Measurements from ENCODE around the gene MCCC2. TPM values are rescaled to one million over a fixed set of nuclear protein-coding genes. Genes with fewer than 3 reads are reported as not detected.

MCCC2 gene
- total and polyA plus RNA-seq, 2 of the 4 experiments (the other 2 are of a cell fraction), result 18.0 to 22.0 TPM

DNA sequence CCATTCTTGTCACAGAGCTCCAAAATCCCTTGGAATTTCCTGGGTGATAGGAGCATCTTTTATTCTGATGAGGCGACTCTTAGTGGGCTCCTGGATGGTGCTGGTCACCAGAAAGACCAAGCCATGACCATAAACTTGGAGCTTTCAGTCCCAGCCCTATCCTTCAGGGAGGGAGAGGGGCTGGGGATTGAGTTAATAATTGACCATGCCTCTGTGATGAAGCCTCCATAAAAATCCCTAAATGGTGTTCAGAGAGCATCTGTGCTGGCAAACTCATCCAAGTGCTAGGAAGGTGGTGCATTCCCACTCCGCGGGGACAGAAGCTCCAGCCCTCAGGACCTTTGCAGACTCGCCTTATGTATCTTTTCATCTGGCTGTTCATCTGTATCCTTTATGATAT lies 28.7 kb downstream of the MCCC2 start:
- no peak overlapping the region for H2BK120ac ChIP-seq (ENCODE audit: low read depth, low read length)
- no peak overlapping the region for H2AK5ac ChIP-seq (ENCODE audit: low read depth, low read length)
- H4K20me1 ChIP-seq (ENCODE audit: insufficient read depth, low read length), result no peaks in the 10 kb centered on the region
- in situ Hi-C loops (cut with MboI; ENCODE audit: low sequenced_read_pairs), result no loop called here
- no peak overlapping the region for H3K56ac ChIP-seq (ENCODE audit: extremely low read depth, insufficient read depth, low read length)
- H3K9me1 ChIP-seq (ENCODE audit: insufficient read depth, low read length), result peaks cover 2% of the 10 kb centered on the region; the same call in 1 of the 2 replicates
- ChIA-PET POLR2A (ENCODE audit: unreplicated experiment) (no interaction called here), CTCF (no interaction called here)
- dilution Hi-C loops (cut with HindIII; ENCODE audit: low sequenced_read_pairs, unreplicated experiment), result no loop called here
- no peak overlapping the region for H3K18ac ChIP-seq (ENCODE audit: low read depth, low read length)
- 0 out of 2 replicates have a peak, but pooled peaks cover 11% of the 10 kb centered on the region for H3K36me3 ChIP-seq (ENCODE audit: control insufficient read depth, insufficient read depth, low read length)
- H3K9me3 ChIP-seq (ENCODE audit: control insufficient read depth, insufficient read depth, low read length), result no peaks in the 10 kb centered on the region
- no peak overlapping the region for H2BK20ac ChIP-seq (ENCODE audit: low read depth, low read length)
- H3K9ac ChIP-seq (ENCODE audit: low read depth, low read length), result no peak overlapping the region
- ATAC-seq (ENCODE audit: low read depth), result no peak
- no peak overlapping the region for H3K4me3 ChIP-seq (ENCODE audit: insufficient read depth, low read depth, low read length)
- H2AFZ ChIP-seq (replicated peaks; ENCODE audit: low read length, poor library complexity), result no peak overlapping the region
- no peak overlapping the region for H2AK9ac ChIP-seq (replicated peaks; ENCODE audit: low read depth, low read length, poor library complexity)
- H3K4ac ChIP-seq (ENCODE audit: low read depth, low read length), result no peak overlapping the region
- no peak overlapping the region for H4K5ac ChIP-seq (ENCODE audit: low read depth, low read length)
- no peak overlapping the region for H2BK5ac ChIP-seq (ENCODE audit: low read depth, low read length, poor library complexity, severe bottlenecking)
- intact Hi-C loops (cut with micrococcal nuclease), result no loop called here
- H2BK15ac ChIP-seq (ENCODE audit: low read depth, low read length), result no peak overlapping the region
- no peak overlapping the region for H3K14ac ChIP-seq (replicated peaks; ENCODE audit: low read depth, low read length)
- H4K8ac ChIP-seq (ENCODE audit: low read depth in 2 of 2, low read length in 2 of 2), result no peak overlapping the region
- no peak for TF ChIP-seq BHLHE40 (IDR thresholded peaks at IDR 0.05; ENCODE audit: low read depth, low read length)
- TF ChIP-seq FOS (IDR thresholded peaks at IDR 0.05; ENCODE audit: low read depth, low read length), result no peak
- no peak for TF ChIP-seq RAD21 (IDR thresholded peaks at IDR 0.05; ENCODE audit: low read length)
- no peak for TF ChIP-seq CEBPB (IDR thresholded peaks at IDR 0.05; ENCODE audit: low read depth, low read length)
- no peak for TF ChIP-seq MAFK (IDR thresholded peaks at IDR 0.05; ENCODE audit: low read depth, low read length)
- no peak for TF ChIP-seq MAZ (IDR thresholded peaks at IDR 0.05; ENCODE audit: borderline replicate concordance, low read depth, low read length)
- no peak for TF ChIP-seq POLR2A (IDR thresholded peaks at IDR 0.05; ENCODE audit: low read depth, low read length)
- whole genome bisulfite sequencing, 2 experiments (ENCODE audit: extremely low coverage in 2 of 2, insufficient read length in 1 of 2), result no CpG with 5 or more reads among the region's 4 CpGs
- H3K27me3 ChIP-seq (ENCODE audit: control insufficient read depth, insufficient read depth, low read length), result no peaks in the 10 kb centered on the region
- no peaks in the 10 kb centered on the region; a peak in 1 of 4 replicates for H3K79me1 ChIP-seq (ENCODE audit: low read depth in 1 of 2, low read length in 2 of 2)
- BruUV-seq (replicated peaks), result no TSS peak
- no peak overlapping the region for H4K91ac ChIP-seq (ENCODE audit: insufficient read depth, low read depth, low read length)
- DNase-seq, result no peak
- H3K4me1 ChIP-seq (ENCODE audit: control insufficient read depth, insufficient read depth, low read length), result no peaks in the 10 kb centered on the region
- no peak overlapping the region for H3K4me2 ChIP-seq (ENCODE audit: low read depth, low read length)
- no peak overlapping the region for H3K23ac ChIP-seq (ENCODE audit: low read depth, low read length)
- H3K27ac ChIP-seq (ENCODE audit: insufficient read depth, low read length), result no peak overlapping the region

Measured in IMR-90 (cell line).